SJCRH30 (cell line): ENCODE results near the gene ELL2. TPM values are rescaled to one million over a fixed set of nuclear protein-coding genes. Genes with fewer than 3 reads are reported as not detected.

ENCODE experiments used
- DNase-seq, 2 experiments: peaks; one replicate each; pipeline ENCODE4 v3.0.0-alpha.2; 2015 to 2020
- H3K27ac ChIP-seq: fragments of 250-450 bp; sonication (Bioruptor Pico); 2 replicates; pipeline ENCODE4 v1.5.1; 2020; ENCODE audit warnings: mild to moderate bottlenecking, moderate library complexity
- H3K27me3 ChIP-seq: fragments of 250-450 bp; sonication (Bioruptor Pico); 2 replicates; pipeline ENCODE4 v1.5.1; 2020; ENCODE audit warnings: mild to moderate bottlenecking, moderate library complexity
- H3K36me3 ChIP-seq: fragments of 250-450 bp; sonication (Bioruptor Pico); 2 replicates; pipeline ENCODE4 v1.5.1; 2020; ENCODE audit warnings: mild to moderate bottlenecking, moderate library complexity
- H3K4me1 ChIP-seq: fragments of 250-450 bp; sonication (Bioruptor Pico); 2 replicates; pipeline ENCODE4 v1.5.1; 2020; ENCODE audit warnings: mild to moderate bottlenecking, moderate library complexity
- H3K4me3 ChIP-seq: fragments of 250-450 bp; sonication (Bioruptor Pico); 2 replicates; pipeline ENCODE4 v1.5.1; 2020; ENCODE audit warnings: mild to moderate bottlenecking, moderate library complexity
- H3K9me3 ChIP-seq: fragments of 250-450 bp; sonication (Bioruptor Pico); replicated peaks from 2 replicates; pipeline ENCODE4 v1.5.1; 2020; ENCODE audit warnings: mild to moderate bottlenecking, moderate library complexity
- total RNA-seq: library from RNA; depleted of rRNA; stranded (reverse); fragments of >200 nt; shearing (Covaris generic); gene quantifications from 2 replicates; pipeline ENCODE4 v1.2.3, GENCODE V29; 2014; rRNA removed

ELL2 gene
- 3.6 and 4.2 TPM in 2 replicates for total RNA-seq

DNA sequence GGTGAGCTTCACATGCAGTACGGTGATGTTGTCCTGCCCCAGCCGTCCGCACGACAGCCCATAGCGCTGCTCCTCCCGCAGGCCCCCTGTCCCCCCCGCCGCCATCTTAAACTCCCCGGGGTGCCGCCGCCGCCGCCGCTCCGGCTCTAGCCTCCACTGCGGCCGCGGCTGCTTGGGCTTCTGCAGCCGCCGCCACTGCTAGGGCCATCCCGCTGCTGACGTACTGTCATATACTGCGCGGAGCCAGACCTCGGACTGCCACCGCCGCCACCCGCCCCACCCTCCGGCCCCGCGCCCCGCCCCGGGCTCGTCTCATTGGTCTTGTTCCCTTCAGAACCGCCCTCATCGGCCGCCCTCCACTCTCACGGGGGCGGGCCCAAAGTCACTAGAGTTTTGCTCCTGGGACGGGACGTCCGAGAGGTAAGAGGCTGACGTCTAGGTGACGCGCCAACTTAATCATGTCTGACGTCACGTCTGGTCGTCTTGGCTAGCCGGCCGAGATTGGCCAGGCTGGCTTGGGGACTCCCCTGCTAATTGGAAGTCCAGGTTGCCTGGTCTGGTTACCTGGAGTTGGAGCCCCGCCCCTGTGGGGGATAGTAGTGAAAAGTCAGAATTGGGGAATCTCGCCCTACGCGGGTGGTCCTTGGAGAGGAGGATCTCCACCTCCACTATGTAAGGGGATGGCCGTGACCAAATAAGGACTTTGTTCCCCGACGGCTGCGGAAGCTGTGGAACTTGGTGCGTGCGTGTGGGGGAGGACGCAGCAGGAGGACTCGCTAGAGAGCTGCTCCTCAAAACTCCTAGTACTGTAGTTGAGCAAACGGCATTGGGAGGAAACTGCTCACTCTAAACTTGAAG lies at the start of gene ELL2:
ELL2 (minus strand) TSS at position 235 of the 858 bp plus-strand sequence; CDS start at position 105, 130 bp downstream.
- Histone ChIP-seq H3K9me3 (no peaks in the 10 kb centered on the region), H3K4me3 (peak within 1 kb of the TSS; percentile 90), H3K4me1 (0 out of 2 replicates have a peak, but pooled peaks cover 2% of the 10 kb centered on the region), H3K27me3 (no peaks in the 10 kb centered on the region), H3K36me3 (no peaks in the 10 kb centered on the region), H3K27ac (peak within 1 kb of the TSS; percentile 69)
- peak; percentile 92 to 95 for DNase-seq

DNA sequence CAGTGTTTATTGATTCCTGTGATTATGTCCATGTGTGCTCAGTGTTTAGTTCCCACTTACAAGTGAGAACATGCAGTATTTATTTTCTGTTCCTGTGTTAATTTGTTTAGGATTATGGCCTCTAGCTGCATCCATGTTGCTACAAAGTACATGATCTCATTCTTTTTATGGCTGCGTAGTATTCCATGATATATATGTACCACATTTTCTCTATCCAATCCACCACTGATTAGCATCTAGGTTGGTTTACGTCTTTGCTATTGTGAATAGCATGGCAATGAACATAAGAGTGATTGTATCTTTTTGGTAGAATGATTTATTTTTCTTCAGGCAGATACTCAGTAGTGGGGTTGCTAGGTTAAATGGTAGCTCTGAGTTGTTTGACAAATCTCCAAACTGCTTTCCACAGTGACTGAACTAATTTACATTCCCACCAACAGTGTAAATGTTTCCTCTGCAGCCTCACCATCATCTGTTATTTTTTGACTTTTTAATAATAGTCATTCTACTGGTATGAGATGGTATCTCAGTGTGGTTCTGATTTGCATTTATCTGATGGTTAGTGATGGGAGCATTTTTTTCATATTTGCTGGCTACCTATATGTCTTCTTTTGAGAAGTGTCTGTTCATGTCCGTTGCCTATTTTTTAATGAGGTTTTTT lies 47.5 kb upstream of the ELL2 start:
- no peak overlapping the region for H3K27ac ChIP-seq
- no peak for DNase-seq
- H3K4me3 ChIP-seq, result no peak overlapping the region
- no peaks in the 10 kb centered on the region for H3K36me3 ChIP-seq
- peaks cover 5% of the 10 kb centered on the region; the same call in 1 of the 2 replicates for H3K9me3 ChIP-seq
- no peaks in the 10 kb centered on the region for H3K4me1 ChIP-seq
- H3K27me3 ChIP-seq, result no peaks in the 10 kb centered on the region

- DNase-seq, result no peak
- Histone ChIP-seq H3K4me3 (no peak overlapping the region), H3K27me3 (no peaks in the 10 kb centered on the region), H3K36me3 (no peaks in the 10 kb centered on the region), H3K27ac (no peak overlapping the region), H3K4me1 (no peaks in the 10 kb centered on the region), H3K9me3 (peaks cover 5% of the 10 kb centered on the region; the same call in 1 of the 2 replicates)
These were observed 46.8 kb upstream of the ELL2 start for GRCh38 chr5:96008487-96008886.

- no peaks in the 10 kb centered on the region for H3K27me3 ChIP-seq
- no peak overlapping the region for H3K27ac ChIP-seq
- 0 out of 2 replicates have a peak, but pooled peaks cover 5% of the 10 kb centered on the region for H3K9me3 ChIP-seq
- no peaks in the 10 kb centered on the region for H3K36me3 ChIP-seq
- DNase-seq, result no peak
- H3K4me1 ChIP-seq, result no peaks in the 10 kb centered on the region
- H3K4me3 ChIP-seq, result no peak overlapping the region
These were observed 45.4 kb upstream of the ELL2 start for GRCh38 chr5:96007051-96007450.

GRCh38 chr5:96006291-96006690 lies 44.6 kb upstream of the ELL2 start:
- DNase-seq, result no peak
- Histone ChIP-seq H3K36me3 (no peaks in the 10 kb centered on the region), H3K27me3 (no peaks in the 10 kb centered on the region), H3K27ac (no peak overlapping the region), H3K9me3 (0 out of 2 replicates have a peak, but pooled peaks cover 5% of the 10 kb centered on the region), H3K4me1 (no peaks in the 10 kb centered on the region), H3K4me3 (no peak overlapping the region)

GRCh38 chr5:96004754-96005153 lies 43.1 kb upstream of the ELL2 start:
- H3K4me3 ChIP-seq, result no peak overlapping the region
- no peaks in the 10 kb centered on the region for H3K36me3 ChIP-seq
- no peaks in the 10 kb centered on the region for H3K4me1 ChIP-seq
- H3K27ac ChIP-seq, result no peak overlapping the region
- no peaks in the 10 kb centered on the region; the same call in 1 of the 2 replicates for H3K27me3 ChIP-seq
- H3K9me3 ChIP-seq, result 0 out of 2 replicates have a peak, but pooled peaks cover 5% of the 10 kb centered on the region
- no peak for DNase-seq

DNA sequence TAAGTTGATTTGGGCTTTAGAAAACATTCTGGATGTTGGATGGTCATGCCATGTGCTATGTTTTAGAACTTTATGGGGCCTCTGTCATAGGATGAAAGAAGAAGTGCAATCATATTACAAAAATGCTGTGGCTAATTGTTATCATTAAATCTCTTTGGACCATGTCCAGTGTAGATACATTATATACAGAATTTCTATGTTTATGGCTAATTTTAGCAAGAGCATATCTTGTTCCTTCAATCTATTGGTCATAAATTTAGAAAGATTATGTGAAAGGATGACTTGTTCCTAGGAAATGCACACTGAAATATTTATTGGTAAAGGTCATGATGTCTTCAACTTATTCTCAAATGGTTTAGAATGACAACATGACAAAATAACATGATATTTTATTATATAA lies 42.4 kb upstream of the ELL2 start:
- no peak for DNase-seq
- Histone ChIP-seq H3K27me3 (no peaks in the 10 kb centered on the region; the same call in 1 of the 2 replicates), H3K36me3 (no peaks in the 10 kb centered on the region), H3K4me1 (no peaks in the 10 kb centered on the region), H3K27ac (no peak overlapping the region), H3K4me3 (no peak overlapping the region), H3K9me3 (0 out of 2 replicates have a peak, but pooled peaks cover under 1% of the 10 kb centered on the region)

DNA sequence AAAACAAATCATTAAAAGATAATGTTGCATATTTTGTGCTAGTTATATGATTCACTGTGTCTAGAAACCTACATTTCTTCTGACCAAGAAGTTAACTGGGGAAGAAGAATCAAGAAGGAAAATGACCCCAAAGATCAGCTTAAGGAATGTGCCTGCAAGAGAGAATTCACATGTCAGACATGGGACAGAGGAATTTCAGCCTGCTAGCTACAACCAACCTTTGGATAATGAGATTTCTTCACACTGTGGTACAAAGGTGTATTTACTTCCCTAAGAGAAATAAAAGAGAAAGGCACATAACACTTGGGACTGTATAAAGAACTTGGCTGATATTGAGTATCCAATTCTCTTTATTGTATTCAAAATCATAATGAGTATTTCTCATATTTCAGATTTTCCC lies 39.6 kb upstream of the ELL2 start:
- no peak overlapping the region for H3K4me3 ChIP-seq
- H3K4me1 ChIP-seq, result no peaks in the 10 kb centered on the region
- DNase-seq, result no peak
- H3K27me3 ChIP-seq, result no peaks in the 10 kb centered on the region; the same call in 1 of the 2 replicates
- H3K36me3 ChIP-seq, result no peaks in the 10 kb centered on the region
- H3K9me3 ChIP-seq, result no peaks in the 10 kb centered on the region
- no peak overlapping the region for H3K27ac ChIP-seq

DNA sequence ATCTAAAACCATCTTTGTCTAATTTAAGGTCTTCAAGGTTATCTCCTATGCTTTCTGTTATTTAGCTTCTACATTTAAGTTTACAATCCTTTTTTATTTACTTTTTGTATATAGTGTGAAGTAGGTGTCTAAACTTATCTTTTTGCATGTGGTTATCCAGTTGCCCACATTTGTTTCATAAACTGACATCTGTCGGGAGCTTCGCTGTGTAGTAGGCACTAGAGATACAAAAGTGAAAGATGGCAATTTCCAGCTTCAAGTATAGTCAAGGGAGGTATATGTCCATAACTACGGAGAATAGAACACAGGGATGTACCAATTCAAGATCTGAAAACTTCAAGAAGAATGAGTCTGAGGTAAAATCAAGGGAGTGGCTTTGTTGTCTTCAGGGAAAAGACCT lies 38.7 kb upstream of the ELL2 start:
- no peak overlapping the region for H3K27ac ChIP-seq
- H3K4me3 ChIP-seq, result no peak overlapping the region
- H3K4me1 ChIP-seq, result no peaks in the 10 kb centered on the region
- H3K36me3 ChIP-seq, result no peaks in the 10 kb centered on the region
- H3K9me3 ChIP-seq, result no peaks in the 10 kb centered on the region
- no peaks in the 10 kb centered on the region; the same call in 1 of the 2 replicates for H3K27me3 ChIP-seq
- no peak for DNase-seq

DNA sequence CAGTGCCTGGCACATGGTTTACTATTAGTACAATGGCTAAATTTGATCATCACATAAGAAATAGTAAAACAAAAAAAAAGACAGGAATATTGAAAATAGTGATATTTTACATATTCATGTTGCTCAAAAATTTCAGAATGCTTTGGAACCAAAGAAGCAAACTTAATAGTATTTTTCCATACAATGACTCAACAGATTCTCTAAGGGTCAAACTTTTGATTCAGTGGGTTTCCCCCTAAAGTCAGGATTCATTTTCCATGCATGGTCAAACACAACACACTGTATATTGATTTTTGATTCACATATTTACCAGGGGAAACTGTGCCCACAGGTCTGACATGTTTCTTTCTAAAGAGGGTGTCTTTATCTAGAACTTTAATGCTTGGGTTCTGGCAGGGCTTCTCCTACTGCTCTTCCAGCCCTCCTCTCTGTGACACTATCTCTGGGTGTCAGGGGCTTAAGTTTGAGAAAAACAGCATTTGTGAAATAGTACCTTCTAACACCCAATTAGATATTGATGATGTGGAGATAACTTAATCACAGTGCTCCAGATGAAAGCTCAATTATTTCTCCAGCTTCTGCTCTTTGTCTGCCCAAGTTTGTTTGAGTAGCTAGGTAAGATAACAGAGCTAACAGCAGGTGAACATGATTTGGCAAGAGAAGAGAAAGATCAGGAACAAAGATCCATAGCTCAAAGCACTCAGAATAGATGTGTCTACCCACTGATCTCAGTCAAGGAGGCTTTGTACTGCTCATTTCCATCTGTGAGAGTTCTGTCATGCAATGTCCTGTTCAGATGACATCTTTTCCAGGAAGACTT lies 35.5 kb upstream of the ELL2 start:
- H3K9me3 ChIP-seq, result no peaks in the 10 kb centered on the region
- no peak overlapping the region for H3K4me3 ChIP-seq
- no peak overlapping the region for H3K27ac ChIP-seq
- no peaks in the 10 kb centered on the region for H3K36me3 ChIP-seq
- H3K4me1 ChIP-seq, result no peaks in the 10 kb centered on the region
- no peaks in the 10 kb centered on the region; the same call in 1 of the 2 replicates for H3K27me3 ChIP-seq
- no peak for DNase-seq

DNA sequence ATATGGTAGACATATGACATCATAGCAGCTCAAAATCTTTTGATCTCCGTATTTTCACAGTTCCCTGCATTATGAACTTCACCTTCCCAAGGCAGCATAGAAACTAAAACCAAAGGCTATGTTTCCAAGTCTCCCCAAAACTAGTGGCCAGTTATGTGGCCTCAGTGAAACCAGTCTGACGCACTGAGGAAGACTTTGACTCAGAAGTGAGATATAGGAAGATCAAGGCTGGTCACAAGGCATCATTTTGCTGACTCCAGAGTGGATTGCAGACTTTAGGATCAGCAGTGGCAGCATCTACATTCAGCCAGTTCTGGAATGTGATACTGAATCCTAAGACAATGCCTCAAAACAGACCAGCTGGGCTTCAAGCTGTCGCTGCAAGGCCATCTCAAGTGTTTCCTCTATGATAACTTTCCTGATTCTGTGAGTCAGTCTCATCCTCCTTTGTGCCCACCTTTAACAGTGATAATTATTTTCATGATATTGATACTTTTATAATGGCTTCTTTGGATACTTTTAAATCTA lies 34.4 kb upstream of the ELL2 start:
- no peak for DNase-seq
- Histone ChIP-seq H3K27ac (no peak overlapping the region), H3K9me3 (no peaks in the 10 kb centered on the region), H3K27me3 (no peaks in the 10 kb centered on the region; the same call in 1 of the 2 replicates), H3K36me3 (no peaks in the 10 kb centered on the region), H3K4me3 (no peak overlapping the region), H3K4me1 (no peaks in the 10 kb centered on the region)

DNA sequence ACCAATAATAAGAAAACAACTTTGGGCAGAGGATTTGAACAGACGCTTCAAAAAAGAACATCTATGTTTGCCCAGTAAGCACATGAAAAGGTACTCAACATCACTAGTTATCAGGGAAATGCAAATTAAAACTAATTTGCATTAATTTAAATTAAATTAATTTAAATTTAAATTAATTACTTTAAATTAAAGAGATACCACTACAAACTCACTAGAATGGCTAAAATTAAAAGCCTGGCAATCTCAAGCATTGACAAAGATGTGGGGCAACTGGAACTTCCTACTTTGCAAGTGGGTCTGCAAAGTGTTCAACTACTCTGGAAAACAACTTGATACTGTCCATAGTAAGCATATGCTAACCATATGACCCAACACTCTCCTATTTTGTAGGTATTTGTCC lies 32.1 kb upstream of the ELL2 start:
- H3K4me3 ChIP-seq, result no peak overlapping the region
- H3K4me1 ChIP-seq, result no peaks in the 10 kb centered on the region
- no peaks in the 10 kb centered on the region for H3K36me3 ChIP-seq
- DNase-seq, result no peak
- no peaks in the 10 kb centered on the region for H3K9me3 ChIP-seq
- H3K27ac ChIP-seq, result no peak overlapping the region
- H3K27me3 ChIP-seq, result no peaks in the 10 kb centered on the region

DNA sequence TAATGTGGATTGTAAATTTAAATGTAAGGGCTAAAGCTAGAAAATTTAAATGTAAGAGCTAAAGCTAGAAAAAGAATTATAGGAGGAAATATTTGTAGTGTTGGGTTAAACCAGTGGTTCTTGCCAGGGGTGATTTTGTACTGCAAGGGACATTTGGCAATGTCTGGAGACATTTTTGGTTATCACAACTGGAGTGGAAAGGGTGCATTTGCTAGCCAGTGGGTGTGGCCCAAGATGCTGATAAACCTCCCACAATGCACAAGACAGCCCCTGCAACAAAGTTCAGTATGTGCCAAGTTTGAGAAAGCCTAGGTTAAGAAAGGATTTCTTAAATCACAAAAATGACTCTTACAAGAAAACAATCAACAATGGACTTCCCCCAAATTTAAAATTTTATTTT lies 31.6 kb upstream of the ELL2 start:
- H3K36me3 ChIP-seq, result no peaks in the 10 kb centered on the region
- H3K27ac ChIP-seq, result no peak overlapping the region
- DNase-seq, result no peak
- H3K4me3 ChIP-seq, result no peak overlapping the region
- no peaks in the 10 kb centered on the region for H3K27me3 ChIP-seq
- H3K9me3 ChIP-seq, result no peaks in the 10 kb centered on the region
- H3K4me1 ChIP-seq, result no peaks in the 10 kb centered on the region

- no peaks in the 10 kb centered on the region for H3K9me3 ChIP-seq
- DNase-seq, result no peak
- no peak overlapping the region for H3K4me3 ChIP-seq
- H3K27ac ChIP-seq, result no peak overlapping the region
- no peaks in the 10 kb centered on the region for H3K27me3 ChIP-seq
- H3K4me1 ChIP-seq, result no peaks in the 10 kb centered on the region
- no peaks in the 10 kb centered on the region for H3K36me3 ChIP-seq
These were observed 27.8 kb upstream of the ELL2 start for GRCh38 chr5:95989283-95990048.
